Activated CD4-positive, alpha-beta T cell treated with anti-CD3 and anti-CD28 coated beads for 48 hours (primary cell): ENCODE measurements around the gene SCEL.

Experiments
- DNase-seq: peaks from one replicate; pipeline ENCODE4 v3.0.0-alpha.2; 2020

The SCEL gene

DNA sequence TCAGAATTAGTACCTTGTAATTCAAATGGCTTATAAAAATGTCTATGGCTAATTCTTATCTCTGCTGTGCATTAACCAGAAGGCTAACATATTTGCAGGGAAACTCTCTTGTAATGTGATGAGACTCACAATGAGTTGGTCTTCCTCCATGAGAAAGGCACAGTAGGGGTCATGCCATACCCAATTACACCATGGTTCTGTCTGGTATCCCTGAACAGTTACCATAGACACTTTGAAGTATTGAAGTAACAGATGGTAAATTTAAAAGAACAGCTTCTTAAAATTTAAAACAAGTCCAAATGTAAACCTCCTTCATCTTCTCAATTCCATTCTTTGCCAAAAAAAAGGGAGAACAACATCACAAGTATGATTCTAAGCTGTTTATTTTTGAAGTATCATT, 139.3 kb downstream of the SCEL start:
- DNase-seq = no peak

DNA sequence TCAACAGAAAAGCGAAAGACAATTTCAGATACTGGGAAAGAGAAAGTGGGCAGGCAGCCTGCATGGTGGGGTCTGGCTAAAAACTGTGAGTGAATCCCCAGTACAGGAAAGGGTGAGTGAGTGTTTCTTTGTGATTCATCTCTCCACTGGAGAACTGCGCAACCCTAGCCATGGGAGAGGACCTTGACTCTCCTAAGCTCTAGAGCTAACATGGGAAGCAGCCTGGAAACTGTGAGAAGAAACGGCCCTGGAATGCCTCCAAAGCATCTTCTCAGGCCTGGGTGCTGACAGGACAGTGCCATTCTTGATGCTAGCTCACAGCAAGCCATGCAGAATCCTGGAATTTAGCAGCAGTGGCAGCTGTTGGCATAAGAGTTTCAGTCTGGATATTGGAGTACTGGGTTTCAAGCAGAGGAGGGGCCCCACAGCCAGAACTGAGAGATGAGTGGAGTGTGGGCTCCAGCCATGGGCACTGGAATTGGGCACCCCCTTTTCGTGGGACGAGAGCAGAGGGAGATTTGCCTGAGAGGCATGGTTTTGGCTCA, 143.3 kb downstream of the SCEL start:
- no peak for DNase-seq

DNA sequence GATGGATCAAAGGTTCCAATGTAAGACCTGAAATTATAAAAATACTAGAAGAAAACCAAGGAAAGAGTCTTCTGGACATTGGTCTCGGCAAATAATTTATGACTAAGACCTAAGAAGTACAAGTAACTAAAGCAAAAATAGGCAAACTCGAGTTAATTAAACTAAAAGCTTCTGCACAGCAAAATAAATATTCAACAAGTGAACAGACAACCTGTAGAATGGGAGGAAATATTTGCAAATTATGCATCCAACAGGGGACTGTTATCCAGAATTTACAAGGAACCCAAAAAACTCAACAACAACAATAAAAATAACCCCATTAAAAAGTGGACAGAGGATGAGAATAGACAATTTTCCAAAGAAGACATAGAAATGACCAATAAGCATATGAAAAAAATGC, 152.3 kb downstream of the SCEL start:
- no peak for DNase-seq

DNA sequence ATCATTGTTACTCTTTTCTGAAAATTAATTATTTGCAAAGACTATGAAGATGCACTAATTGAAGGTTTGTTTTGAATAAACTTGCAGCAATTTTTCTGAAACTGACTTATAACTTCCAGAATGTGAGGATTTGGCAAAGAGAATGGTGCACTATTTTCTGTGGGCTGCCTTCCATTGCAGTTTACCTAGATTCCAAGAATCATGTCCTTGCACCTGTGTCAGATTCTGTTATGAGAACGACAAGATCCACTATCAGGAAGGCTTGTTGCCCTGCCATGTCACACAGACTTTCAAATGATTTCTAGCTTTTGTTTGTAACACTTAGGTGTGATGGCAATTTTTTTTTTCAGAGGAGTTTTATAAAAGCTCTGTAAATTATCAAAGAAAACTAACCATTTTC, 156.4 kb downstream of the SCEL start:
- DNase-seq = no peak

DNA sequence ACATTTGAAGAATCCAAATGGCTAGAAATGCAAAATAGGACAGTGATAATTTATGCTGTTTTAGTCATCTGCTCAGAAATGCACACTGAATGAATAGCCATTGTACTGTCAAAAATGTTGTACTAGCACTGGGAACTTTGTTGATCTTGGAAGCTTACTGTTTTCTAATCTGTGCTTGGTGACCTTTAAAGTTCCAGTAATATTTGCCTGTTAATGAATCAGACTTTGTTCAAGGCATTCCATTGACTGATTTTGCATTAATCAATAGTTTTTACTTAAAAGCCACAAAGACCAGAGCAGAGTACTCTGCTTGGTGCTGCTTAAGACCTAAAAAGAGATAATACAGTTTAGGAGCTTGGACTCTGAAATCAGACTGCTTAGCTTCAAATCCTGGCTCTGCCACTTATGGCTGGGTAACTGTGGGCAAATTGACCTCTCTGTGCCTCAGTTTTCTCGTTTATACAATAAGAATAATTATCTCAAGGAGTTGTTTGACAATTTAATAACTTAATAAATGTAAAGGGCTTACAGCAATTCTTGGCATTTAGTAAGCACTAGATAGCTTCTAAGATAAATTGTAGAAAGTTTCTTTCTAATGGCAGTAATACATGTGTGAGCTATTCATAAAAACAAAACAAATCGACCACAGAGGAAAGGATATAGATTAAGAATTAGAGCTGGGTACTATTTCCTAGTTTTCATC, 157.4 kb downstream of the SCEL start:
- DNase-seq = no peak

DNA sequence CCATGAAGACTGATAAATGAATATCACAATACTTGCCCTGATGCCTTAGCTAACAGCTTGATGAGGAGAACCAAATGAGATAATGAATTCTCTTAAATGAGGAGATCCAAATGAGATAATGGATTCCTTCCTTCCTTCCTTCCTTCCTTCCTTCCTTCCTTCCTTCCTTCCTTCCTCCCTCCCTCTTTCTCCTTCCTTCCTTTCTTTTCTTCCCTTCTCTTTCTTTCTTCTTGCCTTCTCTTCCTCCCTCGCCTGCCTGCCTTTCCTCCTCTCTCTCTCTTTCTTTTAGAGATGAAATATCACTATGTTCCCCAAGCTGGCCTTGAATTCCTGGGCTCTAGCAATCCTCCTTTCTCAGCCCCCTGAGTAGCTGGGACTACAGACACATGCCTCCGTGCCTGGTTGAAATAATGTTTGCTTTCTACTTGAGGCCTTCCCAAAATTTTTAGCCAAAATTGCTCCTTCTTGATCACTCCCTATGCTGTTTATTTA, 158.0 kb downstream of the SCEL start:
- DNase-seq = no peak
